Suprapubic skin (tissue), 3 donors: Measurements from ENCODE around the gene EP300.

Experiments
- POLR2A ChIP-seq, 2 donors: fragments of 450-650 bp; IDR thresholded peaks; one replicate each; pipeline ENCODE4 v1.6.1; 2017; ENCODE audit warnings: antibody characterized with exemption in 2 of 2, mild to moderate bottlenecking in 2 of 2, moderate library complexity in 2 of 2
- TF ChIP-seq, protein P1 (sequence below), 2 donors: fragments of 200-600 bp in 1 of 2; fragments of 450-650 bp in 1 of 2; sonication (generic) in 1 of 2; IDR thresholded peaks; one replicate each; pipeline ENCODE4 v1.5.1; 2016 to 2019; ENCODE audit warnings: antibody characterized with exemption in 2 of 2, mild to moderate bottlenecking in 1 of 2, moderate library complexity in 1 of 2

DNA sequence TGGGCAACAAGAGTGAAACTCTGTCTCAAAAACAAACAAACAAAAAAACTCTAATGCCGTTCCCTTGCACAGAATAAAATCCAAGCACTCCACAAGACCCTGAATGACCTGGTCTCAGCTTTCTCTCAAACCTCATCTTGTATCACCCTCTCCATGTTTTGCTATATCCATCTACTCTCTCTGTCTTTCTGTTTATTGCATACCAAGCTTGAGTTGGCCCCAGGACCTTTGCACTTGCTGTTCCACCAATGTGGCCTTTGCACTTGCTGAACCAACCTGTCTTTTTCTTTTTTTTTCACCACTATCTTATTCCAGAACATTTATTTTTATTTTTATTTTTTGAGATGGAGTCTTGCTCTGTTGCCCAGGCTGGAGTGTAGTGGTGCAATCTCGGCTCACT lies 110.7 kb downstream of the EP300 start:
- TF ChIP-seq, protein P1, sequence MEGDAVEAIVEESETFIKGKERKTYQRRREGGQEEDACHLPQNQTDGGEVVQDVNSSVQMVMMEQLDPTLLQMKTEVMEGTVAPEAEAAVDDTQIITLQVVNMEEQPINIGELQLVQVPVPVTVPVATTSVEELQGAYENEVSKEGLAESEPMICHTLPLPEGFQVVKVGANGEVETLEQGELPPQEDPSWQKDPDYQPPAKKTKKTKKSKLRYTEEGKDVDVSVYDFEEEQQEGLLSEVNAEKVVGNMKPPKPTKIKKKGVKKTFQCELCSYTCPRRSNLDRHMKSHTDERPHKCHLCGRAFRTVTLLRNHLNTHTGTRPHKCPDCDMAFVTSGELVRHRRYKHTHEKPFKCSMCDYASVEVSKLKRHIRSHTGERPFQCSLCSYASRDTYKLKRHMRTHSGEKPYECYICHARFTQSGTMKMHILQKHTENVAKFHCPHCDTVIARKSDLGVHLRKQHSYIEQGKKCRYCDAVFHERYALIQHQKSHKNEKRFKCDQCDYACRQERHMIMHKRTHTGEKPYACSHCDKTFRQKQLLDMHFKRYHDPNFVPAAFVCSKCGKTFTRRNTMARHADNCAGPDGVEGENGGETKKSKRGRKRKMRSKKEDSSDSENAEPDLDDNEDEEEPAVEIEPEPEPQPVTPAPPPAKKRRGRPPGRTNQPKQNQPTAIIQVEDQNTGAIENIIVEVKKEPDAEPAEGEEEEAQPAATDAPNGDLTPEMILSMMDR (IDR thresholded peaks at IDR 0.05), result no peak
- no peak for TF ChIP-seq POLR2A (IDR thresholded peaks at IDR 0.05)
